DMS79 treated with DMSO at 0.1 percent for 48 hours (cell line): Measurements from ENCODE around the gene SP3.

Source experiments
- DNase-seq: peaks from one replicate; lab custom pipeline; 2025; lab: John Stamatoyannopoulos, UW

SP3 gene

DNA sequence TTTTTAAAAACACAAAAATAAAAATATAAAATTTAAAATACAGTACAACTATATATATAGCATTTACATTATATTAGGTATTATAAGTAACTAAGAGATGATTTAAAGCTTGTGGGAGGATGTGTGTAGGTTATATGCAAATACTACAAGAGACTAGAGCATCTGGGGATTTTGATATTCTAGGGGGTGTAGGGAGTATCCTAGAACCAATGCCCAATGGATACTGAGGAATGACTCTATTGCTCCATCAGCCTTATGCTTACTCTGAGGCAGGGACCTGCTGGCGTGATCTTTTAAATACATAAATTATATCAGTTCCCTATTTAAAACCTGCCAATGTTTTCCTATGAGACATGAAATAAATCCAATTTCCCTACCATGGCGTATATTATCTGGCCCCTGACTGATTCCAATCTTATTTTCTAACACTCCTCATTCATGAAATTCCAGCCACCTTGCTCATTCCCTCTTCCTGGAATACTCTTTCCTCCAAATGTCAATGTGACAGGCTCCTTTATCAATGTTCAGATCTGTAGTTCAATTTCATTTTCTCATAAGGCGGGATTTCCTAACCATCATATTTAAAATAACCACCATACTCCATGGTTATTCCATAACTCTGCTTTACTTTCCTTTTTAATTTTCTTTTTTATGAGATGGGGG is 22.2 kb downstream of the SP3 start:
- no peak for DNase-seq

DNA sequence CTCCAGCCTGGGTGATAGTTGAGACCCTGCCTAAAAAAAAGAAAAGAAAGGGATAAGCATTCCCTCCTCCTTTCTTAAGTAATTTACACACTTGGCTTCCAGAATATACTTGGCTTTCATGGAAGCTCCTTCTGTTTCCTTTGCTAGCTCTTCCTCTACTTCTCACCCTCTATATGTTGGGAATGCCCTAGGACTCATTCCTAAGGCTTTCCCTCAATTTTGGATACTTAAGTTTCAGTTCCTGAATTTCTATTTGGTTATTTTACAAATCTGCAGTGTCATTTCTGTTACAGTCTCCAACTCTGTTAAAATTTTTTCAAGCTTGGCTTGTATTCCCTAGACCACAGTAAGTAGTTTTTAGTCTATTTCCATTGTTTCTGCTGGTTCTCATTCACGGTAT is 23.6 kb downstream of the SP3 start:
- no peak for DNase-seq

DNA sequence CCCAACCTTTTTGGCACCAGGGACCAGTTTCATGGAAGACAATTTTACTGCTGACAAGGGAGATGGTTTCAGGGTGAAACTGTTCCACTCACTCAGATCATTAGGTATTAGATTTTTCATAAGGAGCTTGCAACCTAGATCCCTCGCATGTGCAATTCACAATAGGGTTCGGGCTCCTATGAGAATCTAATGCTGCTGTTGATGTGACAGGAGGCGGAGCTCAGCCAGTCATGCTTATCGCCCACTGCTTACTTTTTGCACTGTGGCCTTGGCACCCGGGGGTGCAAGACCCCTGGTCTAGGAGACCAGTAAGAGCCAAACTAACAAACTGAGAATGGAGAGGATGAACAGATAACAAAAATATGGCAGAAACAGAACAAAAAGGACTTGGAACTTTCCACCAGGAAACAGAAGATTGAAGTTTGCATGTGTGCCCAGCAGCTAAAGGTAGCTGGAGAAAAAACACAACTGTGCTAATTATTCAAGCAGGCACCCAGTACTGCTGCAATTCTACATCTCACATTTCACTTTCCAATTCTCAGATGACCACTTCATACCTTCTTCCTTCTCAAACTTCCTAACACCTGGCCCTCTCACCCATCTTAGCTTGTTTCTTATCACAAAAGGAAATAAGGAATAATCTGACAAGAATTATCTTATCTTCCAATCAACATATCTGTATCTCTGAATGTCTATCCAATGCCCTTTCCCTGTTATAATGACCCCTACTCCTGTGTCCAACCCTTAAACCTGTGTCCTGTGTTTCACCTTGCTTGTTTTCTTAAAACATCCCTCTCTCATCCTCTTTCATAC is 24.8 kb downstream of the SP3 start:
- DNase-seq: no peak

DNA sequence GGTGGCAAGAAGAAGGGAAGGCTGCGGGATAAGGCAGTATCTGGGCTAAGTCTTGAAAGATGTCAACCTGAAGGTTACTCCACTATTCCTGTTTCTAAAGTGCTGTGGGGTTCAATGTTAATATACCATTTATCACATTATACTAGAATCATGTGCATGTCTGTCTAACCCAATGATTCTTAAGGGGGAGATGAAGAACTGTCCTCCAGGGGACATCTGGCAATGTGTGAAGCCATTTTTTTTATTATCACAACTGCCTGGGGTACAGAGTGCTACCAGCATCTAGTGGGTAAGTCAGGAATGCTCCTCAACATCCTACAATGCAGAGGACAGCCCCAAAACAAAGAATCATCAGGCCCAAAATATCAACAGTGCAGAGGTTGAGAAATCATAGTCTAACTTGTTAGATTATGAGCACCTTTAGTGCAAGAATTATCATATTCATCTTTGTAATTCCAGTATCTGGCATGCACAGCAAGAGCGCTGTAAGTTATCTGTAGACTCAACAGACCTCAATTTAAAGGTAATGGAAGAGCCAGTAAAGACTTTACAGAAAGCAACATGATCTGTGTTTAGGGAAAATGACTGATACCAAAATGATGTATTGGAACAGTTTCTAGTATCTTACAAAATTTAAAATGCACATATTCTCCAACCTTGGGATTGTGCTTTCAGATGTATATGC is 26.3 kb downstream of the SP3 start:
- no peak for DNase-seq

DNA sequence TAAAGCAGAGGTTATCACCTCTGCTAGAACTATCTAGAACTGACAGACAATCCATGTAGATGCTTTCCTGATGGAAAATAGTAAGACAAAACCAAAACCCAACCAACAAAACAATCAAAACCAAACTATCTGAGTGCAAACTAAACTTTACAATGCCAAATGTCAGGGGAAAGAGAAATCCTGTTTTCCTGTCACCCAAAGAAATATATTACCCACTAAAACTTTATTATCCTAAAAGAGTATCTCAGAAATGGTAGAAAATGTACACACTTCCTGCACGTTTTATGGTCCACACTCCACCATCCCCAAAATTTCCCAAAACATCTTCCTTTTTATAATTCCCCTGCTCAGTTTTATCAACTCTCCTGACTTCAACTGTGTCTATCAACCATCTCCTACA is 29.9 kb downstream of the SP3 start:
- DNase-seq: no peak

DNA sequence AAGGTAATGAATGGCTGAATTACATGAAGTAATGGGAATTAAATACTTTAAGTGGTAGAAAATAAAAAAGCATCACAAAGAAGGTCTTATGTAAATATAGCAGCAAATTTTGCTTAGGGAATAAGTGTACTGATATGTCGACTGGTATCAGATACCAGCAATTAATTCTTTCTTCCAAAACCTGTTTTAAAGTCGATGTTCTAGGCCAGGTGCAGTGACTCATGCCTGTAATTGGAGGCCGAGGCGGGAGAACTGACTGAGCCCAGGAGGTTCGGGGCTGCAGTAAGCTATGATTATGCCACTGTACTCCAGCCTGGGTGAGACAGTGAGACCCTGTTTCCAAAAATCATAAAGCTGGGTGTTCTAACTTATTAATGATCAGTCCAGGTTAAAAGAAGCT is 30.3 kb downstream of the SP3 start:
- DNase-seq: no peak

DNA sequence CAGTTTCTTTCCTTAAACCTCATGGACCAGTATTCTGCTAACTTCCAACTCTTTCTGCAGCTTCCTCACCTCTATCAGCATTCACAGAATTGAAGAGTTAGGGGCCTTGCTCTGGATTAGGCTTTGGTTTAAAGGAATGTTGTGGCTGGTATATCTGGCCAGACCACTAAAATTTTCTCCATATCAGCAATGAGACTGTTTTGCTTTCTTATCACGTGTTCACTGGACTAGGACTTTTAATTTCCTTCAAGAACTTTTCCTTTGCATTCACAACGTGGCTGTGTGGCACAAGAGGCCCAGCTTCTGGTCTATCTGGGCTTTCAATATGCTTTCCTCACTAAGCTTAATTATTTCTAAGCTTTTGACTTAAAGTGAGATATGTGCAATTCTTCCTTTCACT is 33.4 kb downstream of the SP3 start:
- no peak for DNase-seq

DNA sequence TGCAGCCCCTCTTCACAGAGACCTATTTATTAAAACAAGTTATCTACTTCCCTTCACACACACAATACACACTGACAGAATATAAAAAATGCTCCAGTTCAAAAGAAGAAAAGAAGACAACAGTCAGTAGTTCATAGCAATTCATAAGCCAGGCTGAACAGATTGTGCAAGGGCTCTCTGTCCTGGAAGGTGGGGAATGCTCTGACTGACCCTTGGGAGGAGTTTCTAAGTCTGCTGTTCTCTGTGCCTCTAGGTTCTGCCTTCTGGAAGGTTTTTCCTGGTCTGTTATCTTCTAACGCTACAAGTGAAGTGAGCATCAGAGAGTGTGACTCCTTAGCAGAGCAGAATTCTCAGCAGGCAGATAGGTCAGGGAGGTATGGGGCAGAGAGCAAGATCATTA is 35.7 kb downstream of the SP3 start:
- no peak for DNase-seq

DNA sequence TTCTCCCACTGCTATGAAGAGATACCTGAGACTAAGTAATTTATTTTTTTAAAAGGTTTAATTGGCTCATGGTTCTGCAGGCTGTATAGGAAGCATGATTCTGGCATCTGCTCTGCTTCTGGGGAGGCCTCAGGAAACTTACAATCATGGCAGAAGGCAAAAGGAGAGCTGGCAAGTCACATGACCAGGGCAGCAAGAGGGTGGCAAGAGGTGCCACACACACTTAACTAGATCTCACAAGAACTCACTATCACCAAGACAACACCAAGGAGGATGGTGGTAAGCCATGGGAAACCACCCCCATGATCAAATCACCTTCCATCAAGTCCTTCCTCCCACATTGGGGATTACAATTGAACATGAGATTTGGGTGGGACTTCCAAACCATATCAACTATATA is 38.3 kb downstream of the SP3 start:
- no peak for DNase-seq

DNA sequence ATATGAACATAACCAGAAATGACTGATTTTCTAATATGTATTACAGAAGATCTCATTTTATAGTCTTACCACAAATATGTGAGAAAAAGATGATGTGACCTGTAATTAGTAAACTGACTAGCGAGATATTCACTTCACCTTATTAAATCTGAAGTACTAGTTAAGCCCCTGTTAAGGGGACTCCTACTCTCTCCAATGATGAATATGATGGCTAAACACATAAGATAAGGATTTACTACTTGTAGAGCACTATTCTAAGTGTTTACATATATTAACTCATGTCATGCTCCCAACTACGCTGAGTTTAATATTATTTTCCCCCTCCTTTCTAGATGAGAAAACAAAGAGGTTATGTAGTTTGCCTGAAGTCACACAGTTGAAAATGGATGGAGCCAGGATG is 40.9 kb downstream of the SP3 start:
- peak; percentile 67 for DNase-seq

DNA sequence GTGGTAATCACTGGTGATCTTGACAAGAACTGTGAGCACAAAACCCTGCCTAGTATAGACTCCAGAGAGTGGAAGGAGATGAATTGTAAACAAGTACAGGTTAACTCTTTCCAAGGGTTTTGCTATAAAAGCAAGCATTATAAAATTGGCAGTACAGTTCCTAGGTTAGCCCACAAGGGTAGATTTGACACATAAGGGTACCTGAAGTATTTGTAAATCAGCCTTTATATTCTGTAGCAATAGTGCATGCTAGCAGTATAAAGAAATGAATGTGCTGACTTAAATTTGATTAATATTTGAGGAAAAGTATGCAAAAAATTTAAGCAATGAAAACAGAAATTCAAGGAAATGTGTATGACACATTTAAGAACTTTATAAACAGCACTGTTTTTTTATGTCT is 42.4 kb downstream of the SP3 start:
- no peak for DNase-seq

DNA sequence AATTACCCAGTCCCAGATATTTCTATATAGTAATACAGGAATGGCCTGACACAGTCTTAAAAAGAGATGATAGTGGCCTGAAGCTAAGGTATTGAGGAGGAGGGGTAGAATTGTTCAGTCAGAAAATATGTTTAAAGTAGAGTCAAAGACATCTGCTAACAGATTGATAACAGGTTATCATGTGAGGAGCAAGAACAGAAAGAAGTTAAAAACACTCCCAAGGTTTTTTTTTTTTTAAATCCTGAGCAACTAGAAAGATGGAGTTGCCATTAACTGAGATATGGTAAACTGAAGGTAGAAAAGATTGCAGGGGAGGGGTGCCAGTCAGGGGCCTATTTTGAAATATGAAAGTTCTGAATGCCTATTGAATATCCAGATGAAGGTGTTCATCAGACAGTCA is 43.1 kb downstream of the SP3 start:
- no peak for DNase-seq

DNA sequence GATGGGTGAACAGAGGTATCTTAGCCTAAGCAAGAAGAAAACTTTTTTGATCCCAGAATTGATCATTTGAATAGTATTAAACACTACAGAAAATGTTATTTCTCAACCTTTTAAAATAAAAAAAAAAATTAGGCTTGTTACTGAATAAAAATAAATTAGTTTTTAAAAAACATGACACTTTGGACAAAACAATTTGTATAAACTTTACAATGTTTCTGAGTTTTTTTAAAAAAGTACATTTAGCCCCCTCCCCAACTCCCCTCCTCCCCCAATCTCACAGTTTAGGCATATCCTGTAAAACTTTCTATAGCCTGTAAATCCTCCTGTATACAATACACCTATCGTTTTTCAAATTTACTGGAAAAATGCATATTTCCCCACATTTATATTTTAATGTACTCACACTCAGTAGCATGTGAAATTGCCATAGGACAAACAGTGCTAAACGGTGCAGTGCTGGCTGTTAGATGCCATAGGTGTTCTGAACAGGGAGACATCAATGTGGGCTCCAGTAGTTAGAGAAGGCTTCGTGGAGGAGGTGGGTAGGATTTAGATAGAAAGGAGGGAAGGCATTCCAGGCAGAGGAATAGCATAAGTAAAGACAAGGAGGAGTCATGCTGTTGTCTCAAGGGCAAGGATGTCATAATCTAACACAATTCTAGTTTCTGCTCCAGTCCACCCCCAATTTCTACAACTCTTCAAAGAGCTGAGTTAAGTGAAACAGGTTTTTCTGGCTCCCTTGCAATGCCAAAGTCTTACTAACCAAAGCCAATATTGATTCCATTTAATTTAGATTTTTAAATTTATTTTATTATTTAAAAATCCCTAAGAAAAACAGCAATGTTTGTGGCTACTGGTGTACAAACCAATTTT is 50.9 kb downstream of the SP3 start:
- no peak for DNase-seq

DNA sequence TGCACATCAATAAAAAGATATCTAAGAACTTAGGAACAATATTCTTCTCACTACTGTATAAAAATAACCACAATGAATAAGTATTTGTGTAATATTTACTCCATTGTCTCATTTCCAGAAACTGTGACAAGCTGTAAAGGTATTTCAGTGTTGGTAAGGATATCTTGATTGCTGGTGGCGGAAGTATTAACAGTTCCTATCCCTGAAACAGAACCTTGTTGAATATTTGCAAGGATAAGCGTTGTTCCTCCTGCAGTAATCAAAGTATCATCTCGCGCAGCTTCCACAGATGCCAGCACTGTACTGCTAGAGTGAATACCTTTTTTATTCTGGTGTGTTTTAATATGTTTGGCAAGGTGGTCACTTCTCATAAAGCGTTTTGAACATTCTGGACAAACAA is 55.3 kb downstream of the SP3 start:
- no peak for DNase-seq

DNA sequence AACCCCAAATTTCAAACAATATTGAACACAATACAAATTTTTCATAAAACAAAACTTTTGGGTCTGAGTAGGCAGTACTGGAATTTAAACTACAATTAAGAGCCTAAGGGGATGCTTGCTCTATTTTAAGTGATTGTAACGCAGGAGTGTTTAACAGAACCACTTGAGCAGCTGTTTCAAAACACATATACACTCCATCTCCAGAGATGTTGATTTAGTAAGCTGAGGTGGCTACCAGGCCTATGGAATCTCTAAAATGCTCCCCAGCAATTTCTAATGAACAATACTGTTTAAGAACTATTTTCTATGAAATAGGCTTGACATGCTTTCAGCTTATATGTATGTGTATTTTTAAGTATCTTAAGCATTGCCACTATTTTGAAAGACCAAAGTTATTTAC is 58.5 kb downstream of the SP3 start:
- DNase-seq: no peak

DNA sequence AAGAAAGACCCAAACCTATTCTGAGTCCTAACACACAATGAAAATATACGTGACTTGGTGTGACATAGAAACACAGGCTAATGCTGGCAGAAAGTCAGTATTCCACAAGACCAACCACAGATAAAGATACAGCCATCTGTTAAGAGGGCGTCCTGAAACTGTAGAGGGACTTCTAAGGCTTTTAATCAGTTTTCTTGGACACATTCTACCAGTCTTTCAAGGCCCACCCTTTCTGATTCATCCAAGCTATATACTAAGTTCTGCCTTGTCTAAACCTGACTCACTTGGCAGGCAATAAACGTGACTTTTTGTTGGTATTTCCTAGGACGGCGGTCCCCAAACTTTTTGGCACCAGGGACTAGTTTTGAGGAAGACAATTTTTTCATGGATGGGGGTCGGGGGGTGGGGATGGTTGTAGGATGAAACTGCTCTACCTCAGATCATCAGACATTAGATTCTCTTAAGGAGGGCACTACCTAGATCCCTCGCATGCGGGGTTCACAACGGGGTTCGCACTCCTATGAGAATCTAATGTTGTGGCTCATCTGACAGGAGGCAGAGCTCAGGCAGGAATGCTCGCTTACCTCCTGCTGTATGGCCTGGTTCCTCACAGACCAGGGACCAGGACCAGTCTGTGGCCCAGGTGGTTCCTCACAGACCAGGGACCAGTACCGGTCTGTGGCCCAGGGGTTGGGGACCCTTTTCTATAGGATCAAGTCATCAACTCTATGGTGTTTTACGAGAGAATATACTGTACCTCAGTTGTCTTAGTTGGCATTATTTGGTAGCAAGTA is 61.4 kb downstream of the SP3 start:
- no peak for DNase-seq

DNA sequence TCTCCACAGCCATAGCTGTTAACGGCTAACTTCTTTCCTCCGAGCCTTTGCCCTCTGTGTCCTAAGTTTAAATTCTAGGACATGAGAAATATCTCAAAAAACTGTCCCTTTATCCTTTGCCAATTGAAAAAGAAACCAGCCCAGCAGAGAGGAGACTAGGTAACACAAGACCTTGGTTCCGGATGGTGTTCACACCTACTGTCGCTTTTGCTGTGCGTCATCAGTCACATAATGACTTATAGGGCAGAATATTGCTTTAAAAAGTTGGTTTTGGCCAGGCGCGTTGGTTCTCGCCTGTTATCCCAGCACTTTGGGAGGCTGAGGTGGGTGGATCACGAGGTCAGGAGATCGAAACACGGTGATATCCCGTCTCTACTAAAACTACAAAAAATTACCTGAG is 66.2 kb downstream of the SP3 start:
- no peak for DNase-seq

DNA sequence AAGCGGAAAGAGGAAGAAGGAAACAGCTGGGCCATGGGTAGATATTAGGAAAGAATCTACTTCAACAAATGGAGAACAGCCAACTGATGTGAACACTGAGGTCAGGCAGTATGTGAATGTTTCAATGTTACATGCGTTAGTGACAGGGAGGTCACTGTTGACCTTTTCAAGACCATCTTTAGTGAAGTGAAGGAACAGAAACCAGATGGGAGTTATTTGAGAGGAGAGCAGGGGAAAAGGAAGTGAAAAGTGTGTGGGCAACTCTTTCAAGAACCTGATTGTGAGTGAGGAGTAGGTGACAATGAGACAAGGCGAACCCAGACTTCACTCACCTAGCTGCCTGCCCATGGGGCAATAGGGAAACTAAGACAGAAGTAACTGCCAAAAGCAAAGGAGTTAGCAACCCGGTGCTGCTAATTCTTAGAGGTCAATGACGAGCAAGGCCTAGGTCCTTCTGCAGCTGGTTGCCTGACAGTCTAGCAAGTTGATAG is 67.0 kb downstream of the SP3 start:
- DNase-seq: no peak

DNA sequence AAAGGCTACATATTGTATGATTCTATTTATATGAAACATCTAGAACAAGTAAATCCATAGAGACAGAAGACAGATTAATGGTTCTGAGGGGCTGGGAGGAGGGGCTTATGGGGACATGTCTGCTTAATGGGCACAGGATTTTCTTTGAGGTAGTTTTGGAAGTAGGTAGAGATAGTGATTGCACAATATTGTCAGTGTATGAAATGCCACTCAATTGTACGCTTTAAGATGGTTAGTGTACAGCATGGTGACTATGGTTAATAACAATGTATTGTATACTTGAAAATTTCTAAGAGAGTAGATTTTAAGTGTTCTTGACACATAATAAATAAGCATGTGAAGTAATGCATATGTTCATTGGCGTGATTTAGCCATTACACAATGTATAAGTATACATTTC is 68.4 kb downstream of the SP3 start:
- no peak for DNase-seq

DNA sequence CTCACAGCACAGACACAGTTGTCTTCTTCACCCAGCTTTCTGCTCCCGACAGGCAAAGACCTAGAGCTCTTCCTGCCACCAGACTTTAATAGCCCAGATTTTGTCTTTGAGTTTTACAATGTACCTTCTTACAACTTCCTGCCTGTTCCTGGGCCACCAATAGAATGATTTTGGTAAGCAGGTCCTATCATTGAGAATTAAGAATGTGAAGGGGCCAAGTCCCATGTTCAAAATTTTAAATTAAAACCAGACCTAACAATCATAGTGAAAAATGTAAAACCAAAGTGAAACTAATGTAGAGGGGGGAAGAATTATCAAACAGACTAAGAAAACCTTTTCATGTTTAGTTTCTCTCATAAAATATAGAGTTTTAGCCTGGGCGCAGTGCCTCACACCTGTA is 72.8 kb downstream of the SP3 start:
- no peak for DNase-seq

DNA sequence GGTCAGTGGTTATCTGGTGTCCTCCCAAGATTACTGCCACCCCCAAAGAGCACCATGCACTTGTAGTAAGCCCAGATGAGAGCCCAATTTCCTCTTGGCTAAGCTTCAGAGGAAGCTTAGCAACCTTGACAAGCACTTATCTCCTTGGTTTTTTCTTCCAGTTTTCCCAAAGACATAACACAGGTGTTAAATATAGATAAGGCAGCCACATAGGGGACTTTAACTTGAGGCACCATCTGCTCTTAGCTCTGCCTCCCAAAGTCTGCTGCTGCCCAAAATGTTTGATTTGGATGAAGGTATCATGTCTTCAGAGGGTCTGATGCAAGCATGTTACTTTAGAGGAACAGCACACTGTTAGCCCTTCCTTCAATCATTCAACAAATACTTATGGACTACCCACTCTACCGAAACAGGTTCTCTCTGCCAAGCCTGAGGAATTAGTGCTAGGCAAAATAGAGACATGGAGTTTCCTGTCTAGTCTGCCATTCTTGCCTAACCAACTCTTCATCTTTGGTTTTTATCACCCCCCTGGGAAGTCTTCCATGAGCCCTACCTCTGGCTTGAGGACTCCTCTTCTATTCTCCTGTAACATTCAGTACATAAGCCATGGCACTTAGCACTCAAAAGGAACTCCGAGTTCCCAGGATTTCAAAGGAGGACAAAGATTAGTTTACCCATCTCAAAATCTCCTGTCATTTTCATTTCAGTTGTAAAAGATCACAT is 73.7 kb downstream of the SP3 start:
- DNase-seq: no peak
